Occipital lobe (tissue), 2 donors: Measurements from ENCODE around the gene XRCC1. TPM values are rescaled to one million over a fixed set of nuclear protein-coding genes. Genes with fewer than 3 reads are reported as not detected.
"Not testable (repeated sequence)": the region's sequence is repeated elsewhere in the genome, so short reads cannot be mapped to it uniquely, and the experiment has no call there.

Source experiments
- DNase-seq: peaks from one replicate; lab custom pipeline; 2025; lab: John Stamatoyannopoulos, UW
- total RNA-seq: library from RNA; depleted of rRNA; stranded (reverse); fragments of >200 nt; gene quantifications from one replicate; pipeline ENCODE4 v1.2.3, GENCODE V29; 2014

XRCC1 gene
- total RNA-seq, 1 donor from 2014 or later: 12.8 TPM

DNA sequence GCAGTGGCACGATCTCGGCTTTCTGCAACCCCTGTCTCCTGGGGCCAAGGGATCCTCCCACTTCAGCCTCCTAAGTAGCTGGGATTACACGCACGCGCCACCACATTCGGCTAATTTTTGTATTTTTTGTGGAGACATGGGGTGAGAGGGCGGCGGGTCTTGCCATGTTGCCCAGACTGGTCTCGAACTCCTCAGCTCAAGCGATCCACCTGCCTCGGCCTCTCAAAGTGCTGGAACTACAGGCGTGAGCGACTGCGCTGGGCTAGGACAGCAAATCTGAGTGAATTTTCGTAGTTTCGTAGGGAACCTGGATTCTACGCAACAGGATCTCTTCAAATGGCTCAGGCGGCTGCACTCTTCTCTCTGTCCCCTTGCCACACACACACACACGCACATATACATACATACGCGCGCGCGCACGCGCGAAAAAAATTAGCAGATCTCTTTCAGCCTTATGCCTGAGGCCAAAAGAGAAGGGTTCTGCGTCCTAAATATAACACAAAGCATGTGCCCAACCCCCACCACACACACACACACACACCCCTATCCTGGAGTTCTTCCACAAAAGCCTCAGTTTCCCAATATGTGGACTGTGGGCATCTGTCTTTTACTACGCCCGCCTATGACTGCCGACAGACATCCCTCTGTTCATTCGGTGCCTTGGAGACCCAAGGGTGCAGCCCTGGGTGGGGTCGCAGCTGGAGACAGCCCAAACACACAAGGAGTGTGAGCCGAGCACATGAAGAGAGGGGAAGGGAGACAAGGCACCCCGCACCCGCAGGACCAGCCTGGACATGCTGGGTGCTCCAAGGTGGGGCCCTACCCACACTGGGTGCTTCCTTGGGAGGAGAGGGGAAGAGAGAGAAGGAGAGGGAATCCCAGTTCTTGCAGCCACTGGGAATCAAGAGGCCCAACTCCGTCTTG, 890 bp upstream of the XRCC1 start:
- DNase-seq: no peak

DNA sequence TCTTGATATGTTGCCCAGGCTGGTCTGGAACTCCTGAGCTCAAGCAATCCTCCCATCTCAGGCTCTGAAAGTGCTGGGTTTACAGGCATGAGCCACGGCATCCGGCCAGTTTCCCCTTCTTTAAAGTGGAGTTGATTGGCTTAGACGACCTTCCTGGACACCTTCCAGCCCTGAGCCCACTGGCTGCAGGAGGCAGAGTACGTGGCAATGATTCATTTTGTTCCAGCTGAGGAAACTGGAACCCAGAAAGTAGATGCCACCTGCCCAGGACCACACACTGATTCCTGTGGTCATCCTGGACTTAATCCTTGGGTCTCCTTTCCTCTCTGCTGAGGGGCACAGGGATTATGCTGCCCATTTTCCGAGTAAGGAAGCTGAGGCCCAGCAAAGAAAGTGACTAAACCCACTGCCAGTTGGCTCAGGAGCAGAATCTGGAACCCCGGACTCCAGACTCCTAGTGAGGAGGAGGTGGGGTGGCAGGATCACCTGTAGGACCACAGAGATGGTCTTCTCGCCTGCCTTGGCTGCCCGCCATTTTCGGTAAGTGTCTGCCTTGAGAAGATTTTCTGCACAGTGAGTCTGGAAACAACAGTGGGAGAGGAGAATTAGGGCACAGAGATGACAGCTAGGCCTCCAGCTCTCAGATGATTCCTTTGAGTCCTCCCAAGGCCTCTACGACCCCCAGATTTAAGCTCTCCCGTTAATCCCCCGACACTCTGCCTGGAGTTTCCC, 737 bp downstream of the XRCC1 start:
- no peak for DNase-seq

DNA sequence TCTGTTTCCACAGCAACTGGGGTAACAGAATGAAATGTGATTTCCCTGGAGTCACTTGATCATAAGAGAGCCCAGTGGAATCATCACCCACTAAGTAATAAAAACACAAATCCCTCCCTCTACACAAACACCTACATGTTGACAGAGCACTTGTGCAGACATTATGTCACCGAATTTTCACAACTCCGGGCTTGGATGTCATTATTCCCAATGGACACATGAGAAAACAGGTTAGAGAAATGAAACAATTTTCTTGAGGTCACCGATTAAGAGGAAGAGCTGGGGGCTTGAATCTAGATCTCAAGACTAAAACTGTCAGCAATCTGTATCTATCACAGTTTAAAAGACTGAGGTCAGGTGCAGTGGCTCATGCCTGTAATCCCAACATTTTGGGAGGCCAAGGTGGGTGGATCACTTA, 3.1 kb downstream of the XRCC1 start:
- no peak for DNase-seq

DNA sequence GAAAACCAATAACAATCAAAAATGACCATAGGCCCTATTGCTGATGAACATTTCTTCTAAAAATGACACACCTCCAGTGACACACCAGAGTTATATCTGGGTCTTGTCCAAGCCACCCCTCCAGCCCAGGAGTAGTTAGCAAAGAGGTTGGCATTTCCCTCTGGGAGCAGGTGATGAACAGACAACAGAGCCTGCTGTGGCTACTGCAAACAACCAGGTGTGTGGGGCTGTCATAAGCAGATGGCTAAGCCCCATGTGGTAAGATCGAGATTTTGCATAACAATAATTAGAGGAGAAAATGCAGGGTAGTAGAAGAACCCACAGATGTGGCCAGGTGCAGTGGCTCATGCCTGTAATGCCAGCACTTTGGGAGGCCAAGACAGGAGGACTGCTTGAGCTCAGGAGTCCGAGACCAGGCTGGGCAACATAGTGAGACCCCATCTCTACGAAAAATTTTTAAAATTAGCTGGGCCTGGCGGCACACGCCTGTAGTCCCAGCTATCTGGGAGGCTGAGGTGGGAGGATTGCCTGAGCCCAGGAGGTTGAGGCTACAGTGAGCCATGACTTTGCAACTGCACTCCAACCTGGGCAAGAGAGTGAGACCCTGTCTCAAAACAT, 5.0 kb downstream of the XRCC1 start:
- DNase-seq: no peak

DNA sequence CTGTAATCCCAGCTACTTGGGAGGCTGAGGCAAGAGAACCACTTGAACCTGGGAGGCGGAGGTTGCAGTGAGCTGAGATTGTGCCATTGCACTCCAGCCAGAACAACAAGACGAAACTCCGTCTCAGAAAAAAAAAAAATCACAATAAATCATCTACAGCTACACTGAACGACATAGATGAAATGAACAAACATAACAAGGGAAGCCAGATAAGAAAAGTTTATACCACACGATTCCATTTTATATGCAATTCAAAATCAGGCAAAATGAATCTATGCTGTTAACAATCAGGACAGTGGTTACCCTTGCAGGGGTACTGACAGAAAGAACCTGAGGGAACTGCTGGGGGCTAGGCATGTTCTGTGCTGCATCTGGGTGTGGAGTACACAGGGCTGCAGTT, 5.7 kb downstream of the XRCC1 start:
- no peak for DNase-seq

- peak; percentile 8 for DNase-seq
Observed at GRCh38 chr19:43564800-43565199, 10.5 kb downstream of the XRCC1 start.

DNA sequence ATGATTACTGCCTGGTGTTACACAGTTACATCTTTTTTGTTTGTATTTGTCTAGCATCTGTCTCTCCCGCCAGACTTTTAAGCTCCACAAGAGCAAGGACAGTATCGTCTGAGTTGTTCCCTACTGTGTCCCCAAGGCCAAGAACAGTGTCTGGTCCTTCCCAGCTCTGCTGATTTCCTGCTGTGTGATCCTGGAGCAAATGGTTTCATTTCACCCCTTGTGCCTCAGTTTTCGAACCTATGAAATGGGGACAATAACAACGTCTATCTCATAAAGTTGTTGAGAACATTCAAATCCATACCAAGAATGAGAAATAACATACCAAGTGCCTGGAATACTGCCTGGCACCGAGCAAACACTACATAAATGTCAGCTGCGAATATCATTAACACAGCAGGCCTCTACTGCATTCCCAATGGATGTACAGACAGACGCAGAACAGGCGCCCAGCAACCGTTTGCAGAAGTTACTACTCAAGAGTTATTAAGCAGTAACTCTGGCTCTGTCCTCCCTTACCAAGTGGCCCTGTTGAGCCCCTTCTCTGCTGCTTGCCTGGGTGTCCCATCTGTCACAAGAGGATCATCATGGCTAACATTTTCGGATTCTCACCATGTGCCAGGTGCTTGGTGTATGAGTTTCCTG, 11.4 kb downstream of the XRCC1 start:
- DNase-seq: no peak

GRCh38 chr19:43562698-43563241, 12.6 kb downstream of the XRCC1 start:
- peak; percentile 84 for DNase-seq

DNA sequence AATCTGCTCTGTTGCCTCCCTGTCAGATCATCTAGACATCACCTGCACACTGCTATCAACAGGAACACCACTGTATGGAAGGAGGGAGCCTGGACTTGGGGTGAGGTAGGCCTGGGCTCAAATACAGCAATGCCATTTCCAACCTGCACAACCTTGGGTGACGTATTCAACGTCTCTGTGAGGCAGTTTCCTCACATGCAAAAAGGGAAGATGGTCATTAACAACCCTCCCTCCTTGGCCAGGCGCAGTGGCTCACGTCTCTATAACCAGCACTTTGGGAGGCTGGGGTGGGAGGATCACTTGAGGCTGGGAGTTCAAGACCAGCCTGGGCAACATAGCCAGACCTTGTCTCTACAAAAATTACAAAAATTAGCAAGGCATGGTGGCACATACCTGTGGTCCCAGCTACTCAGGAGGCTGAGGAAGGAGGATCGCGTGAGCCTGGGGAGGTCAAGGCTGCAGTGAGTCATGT, 13.1 kb downstream of the XRCC1 start:
- DNase-seq: no peak

- no peak for DNase-seq
Observed at GRCh38 chr19:43561139-43561970, 14.0 kb downstream of the XRCC1 start.

GRCh38 chr19:43560687-43561086, 14.6 kb downstream of the XRCC1 start:
- DNase-seq: no peak

GRCh38 chr19:43555185-43555770, 20.0 kb downstream of the XRCC1 start:
- peak; percentile 65 for DNase-seq

- DNase-seq: no peak
Observed at GRCh38 chr19:43554317-43554895, 20.9 kb downstream of the XRCC1 start.

GRCh38 chr19:43553656-43554055, 21.7 kb downstream of the XRCC1 start:
- no peak for DNase-seq

GRCh38 chr19:43552616-43553015, 22.7 kb downstream of the XRCC1 start:
- no peak for DNase-seq

DNA sequence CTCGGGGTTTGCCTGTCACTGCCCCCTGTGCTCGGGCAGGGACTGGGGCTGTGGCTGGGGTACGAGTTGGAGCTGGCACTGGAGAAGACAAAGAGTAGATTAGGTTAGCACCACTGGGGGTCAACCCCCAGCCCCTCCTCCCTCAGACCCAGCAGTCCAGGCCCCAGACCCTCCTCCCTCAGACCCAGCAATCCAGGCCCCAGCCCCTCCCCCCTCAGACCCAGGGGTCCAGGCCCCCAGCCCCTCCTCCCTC, 23.2 kb downstream of the XRCC1 start:
- no peak for DNase-seq

GRCh38 chr19:43551399-43552197, 23.7 kb downstream of the XRCC1 start:
- DNase-seq: no peak

DNA sequence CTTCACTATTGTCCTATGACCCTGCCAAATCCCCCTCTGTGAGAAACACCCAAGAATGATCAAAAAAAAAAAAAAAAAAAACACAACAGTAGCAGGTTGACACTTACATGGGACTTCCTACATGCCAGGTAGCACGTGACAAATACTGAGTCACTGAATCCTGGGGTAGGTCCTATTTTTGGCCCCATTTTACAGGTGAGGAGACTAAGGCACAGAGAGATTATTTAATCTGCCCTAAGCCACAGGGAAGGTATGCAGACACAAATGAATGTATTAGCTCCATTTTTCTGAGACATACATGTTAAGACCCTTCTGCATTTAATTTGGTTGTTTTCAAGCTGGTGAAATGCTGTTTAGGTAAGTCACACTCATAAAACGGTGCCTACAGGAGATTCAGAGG, 26.6 kb downstream of the XRCC1 start:
- DNase-seq: no peak

GRCh38 chr19:43547926-43548325, 27.4 kb downstream of the XRCC1 start:
- not testable (repeated sequence) for DNase-seq
